GM12874 (cell line): ENCODE data around the gene LRRC8E.

Experiments
- CTCF ChIP-seq: IDR thresholded peaks from 2 replicates; pipeline ENCODE4 v1.5.1; 2011; ENCODE audit warnings: low read depth, mild to moderate bottlenecking, control low read depth, low read length, moderate library complexity; ENCODE audit not compliant: insufficient read depth

Gene LRRC8E

GRCh38 chr19:7871437-7872305 lies 16.6 kb upstream of the LRRC8E start:
- TF ChIP-seq CTCF, result no peak

GRCh38 chr19:7872306-7873204 lies 15.8 kb upstream of the LRRC8E start:
- TF ChIP-seq CTCF, result no peak

GRCh38 chr19:7873304-7874075 lies 14.8 kb upstream of the LRRC8E start:
- no peak for TF ChIP-seq CTCF

GRCh38 chr19:7874076-7874896 lies 14.0 kb upstream of the LRRC8E start, which contains the start of gene PRR36:
PRR36 (minus strand) TSS chr19:7874390; CDS start chr19:7873689, 701 bp downstream.
- no peak for TF ChIP-seq CTCF

- no peak for TF ChIP-seq CTCF
Observed at GRCh38 chr19:7874897-7875273, 13.4 kb upstream of the LRRC8E start.

GRCh38 chr19:7877249-7877836 lies 11.0 kb upstream of the LRRC8E start:
- TF ChIP-seq CTCF, result no peak
